GM20000 (cell line): ENCODE data around the gene LCE3B.

Source experiments
- DNase-seq: peaks from one replicate; pipeline ENCODE4 v3.0.0; 2012; ENCODE audit warnings: low spot score
- CTCF ChIP-seq: IDR thresholded peaks from 2 replicates; pipeline ENCODE4 v1.5.1; 2012; ENCODE audit warnings: mild to moderate bottlenecking, control low read depth; ENCODE audit errors: extremely low read depth, missing control alignments

The LCE3B gene

GRCh38 chr1:152585586-152585985 is 28.0 kb upstream of the LCE3B start:
- DNase-seq = no peak
- peak; percentile 6 for TF ChIP-seq CTCF

- no peak for DNase-seq
- no peak for TF ChIP-seq CTCF
Observed at GRCh38 chr1:152596986-152597385, 16.6 kb upstream of the LCE3B start.

- no peak for DNase-seq
- no peak for TF ChIP-seq CTCF
Observed at GRCh38 chr1:152599934-152600333, 13.7 kb upstream of the LCE3B start, which contains the start of gene LCE3C. Gene LCE3C, plus strand, starts transcription at chr1:152600234. Its CDS starts 498 bp downstream, at chr1:152600732.

DNA sequence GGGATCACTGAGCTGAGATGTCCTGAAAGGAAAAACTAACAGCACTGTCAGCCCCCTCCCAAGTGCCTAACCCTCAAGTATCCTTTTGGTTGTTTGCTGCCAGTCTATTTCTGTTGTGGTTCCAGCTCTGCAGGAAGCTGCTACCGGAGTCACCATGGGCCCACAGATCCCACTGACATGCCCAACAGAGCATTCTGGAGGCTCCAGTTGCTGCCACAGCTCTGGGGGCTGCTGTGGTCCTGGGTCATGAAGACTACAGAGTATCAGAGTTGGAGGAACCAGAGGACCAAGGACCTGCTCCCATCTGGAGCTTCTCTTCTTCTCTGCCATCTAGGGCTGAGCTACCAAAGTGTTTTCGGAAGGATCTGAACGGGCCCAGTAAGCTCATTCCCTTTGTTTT is 8.4 kb downstream of the LCE3B start:
- no peak for DNase-seq
- no peak for TF ChIP-seq CTCF

GRCh38 chr1:152622803-152623202 is 9.2 kb downstream of the LCE3B start, which contains the start of gene LCE3A:
Gene LCE3A, minus strand, starts transcription at chr1:152623103. Its CDS starts 0 bp downstream, at chr1:152623103.
- no peak for DNase-seq

GRCh38 chr1:152623203-152623844 is 9.7 kb downstream of the LCE3B start:
- TF ChIP-seq CTCF = no peak
- peak; percentile 32 for DNase-seq

More at GRCh38 chr1:152622803-152623202, 9.2 kb downstream of the LCE3B start, which contains the start of gene LCE3A:
- no peak for TF ChIP-seq CTCF

DNA sequence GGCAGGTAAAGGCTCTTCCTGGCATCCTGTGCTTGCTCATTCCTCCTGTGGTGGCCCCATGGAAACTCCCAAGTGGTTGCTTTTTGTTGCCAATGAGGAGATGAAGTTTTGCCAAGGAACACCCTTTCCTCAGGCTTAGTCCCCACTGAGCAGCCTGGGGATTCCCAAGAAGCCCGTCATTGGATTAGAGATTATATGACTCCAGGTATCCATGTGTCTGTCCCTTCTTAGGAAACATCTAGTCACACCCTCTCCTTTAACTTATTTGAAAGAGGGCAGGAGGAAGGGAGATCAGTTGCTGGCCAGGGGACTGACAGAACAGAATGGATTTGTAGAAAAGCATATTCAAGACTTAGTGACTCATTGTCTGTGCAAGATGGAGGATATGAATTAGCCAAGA is 13.1 kb downstream of the LCE3B start:
- TF ChIP-seq CTCF = no peak
- DNase-seq = no peak
